Measurements from ENCODE around the gene RTRAF.
A peak's percentile ranks its signal among the peaks of the same experiment; 100 is the strongest.

RTRAF gene

GRCh38 chr14:52021957-52022600 lies 32.7 kb downstream of the RTRAF start:
- DNase-seq, result no peak

- DNase-seq, result no peak
These were observed 34.2 kb downstream of the RTRAF start for GRCh38 chr14:52023518-52023917.

GRCh38 chr14:52025310-52025709 lies 36.0 kb downstream of the RTRAF start:
- no peak for DNase-seq

GRCh38 chr14:52026017-52026660 lies 36.8 kb downstream of the RTRAF start:
- peak in 1 of 2 donors; percentile 19 for DNase-seq

DNA sequence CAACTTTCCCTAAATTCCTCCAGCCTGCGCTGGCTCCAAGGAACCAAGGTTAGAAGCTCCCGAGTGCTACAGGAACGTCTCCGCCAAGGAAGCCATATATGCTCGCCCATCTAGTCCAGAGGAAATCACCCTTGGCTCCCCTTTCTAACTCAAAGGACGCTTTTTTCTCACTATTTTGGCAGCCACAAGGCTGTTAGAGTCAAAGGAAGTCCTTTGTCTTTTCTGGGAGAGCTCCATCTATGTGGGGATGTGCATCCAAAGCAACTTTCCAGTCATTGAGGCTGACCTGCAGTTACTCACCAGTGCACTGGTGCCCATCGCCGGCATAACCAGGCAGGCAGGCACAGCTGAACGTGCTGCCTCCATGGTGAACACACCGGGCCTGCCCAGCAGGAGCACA lies 37.6 kb downstream of the RTRAF start:
- DNase-seq, result peak; percentile 25 to 57

- DNase-seq, result no peak
These were observed 40.5 kb downstream of the RTRAF start for GRCh38 chr14:52029881-52030280.

DNA sequence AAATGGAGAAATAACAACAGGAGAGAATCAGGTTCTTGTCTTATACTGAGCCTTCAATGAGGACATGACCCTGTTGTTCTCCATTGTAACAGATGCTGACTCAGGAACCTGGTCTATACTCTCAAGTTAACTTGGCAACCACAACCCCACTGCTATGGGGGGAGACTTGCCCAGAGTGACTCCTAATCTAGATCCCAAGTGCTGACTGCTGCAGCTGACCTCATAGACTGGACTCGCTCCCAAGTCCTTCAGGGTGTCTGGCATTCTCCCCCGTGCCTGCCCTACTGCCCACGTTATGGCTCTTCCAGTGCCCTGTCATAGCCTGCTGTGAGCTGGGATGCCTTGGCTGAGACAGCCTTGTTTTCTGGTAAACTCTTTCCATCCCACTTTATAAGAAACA lies 42.4 kb downstream of the RTRAF start:
- no peak for DNase-seq

GRCh38 chr14:52032204-52032801 lies 43.0 kb downstream of the RTRAF start:
- no peak for DNase-seq

DNA sequence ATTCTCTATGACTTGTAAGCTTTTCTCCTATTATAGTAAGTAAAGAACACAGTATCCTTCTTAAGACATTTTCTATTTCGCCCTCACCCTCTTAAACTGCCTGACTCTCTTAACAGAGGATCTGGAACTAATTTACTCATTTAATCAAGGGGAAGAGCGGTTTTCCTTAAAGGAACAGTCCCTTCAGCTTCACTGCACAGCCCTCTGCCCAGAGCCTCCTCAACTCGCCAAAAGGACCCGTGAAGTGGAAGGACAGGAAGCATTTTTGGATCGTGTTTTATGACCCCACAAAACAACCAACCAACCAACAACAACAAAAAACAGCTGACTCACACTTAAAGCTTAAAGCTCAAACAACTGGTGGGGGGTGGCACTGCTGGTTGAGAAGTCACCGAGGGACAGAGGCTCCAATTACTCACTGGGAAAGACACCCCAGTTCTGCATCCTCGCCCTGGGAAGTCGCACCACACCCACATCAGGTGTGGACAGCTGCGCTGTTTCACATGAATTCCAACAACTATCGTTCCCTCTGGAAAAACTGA lies 43.8 kb downstream of the RTRAF start:
- no peak for DNase-seq

DNA sequence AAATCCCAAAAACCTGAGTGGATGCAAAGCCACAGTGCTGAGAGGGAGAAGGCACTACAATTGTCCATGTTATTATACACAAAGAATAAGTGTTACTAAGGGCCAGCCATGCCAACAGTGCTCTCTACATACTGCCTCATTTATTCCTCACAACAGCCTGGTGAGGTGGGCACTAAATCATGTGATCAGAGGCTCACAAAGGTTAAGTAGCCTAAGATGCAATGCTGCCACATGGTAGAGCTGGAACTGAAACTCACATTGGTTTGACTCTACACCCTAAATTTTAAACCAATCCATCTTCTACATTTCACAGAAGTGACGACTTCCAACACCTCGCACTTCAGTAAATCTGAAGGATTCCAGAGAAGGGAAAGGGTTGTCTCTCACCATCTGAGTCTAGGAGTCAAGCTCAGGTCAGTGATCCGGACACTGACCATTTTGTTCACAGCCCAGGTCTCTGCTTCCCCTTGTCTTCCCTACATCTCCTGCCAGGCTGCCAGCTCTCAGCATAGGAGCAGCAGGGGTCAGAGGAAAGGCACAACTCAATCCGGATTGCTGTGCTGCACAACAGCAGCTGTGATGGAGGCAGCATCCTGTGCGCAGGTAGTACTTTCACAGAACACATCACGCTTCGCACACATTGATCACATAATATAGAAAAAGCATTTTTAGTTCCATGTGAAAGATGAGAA lies 49.9 kb downstream of the RTRAF start:
- no peak for DNase-seq

GRCh38 chr14:52040598-52040997 lies 51.3 kb downstream of the RTRAF start:
- DNase-seq, result no peak

DNA sequence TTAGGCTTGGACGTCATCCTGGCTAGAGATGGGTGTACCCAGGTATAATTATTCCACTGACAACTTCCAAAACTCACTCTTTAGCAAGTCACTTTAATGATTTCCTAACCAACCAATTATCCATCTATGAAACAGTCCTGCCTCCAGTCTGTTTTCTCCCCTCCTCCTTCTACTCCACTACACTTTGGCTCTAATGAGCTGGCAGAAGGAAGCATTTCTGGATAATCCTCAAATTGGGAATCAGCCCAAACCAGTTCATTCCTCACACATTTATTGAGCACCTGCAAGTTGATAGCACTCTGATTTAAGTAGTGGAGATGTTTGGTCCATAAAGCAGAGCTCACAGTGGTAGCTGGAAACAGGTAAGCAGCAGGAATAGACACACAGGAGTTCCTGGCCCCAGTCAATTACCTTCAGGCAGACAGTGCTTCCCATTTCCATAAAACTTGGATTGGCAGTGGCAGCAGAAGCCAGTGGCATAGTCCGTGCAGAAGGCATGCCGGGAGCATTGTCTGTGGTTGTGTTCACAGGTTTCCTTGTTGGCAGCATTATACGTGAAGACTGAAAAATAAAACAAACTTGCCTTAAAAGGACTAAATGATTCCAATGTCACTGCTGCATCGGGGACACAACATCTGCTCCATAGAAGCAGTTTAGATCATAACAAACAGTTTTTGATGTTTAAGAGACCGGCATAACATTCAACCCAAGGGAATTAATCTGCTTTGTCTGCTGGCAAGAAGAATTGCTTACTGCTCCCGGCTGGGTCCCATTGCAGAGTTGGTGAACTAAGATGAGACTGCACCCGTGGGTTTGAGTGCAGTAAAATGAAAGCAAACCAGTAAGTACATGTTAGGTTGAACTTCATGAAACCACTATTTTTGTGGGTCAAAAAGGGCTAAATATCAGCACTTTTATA lies 53.3 kb downstream of the RTRAF start:
- no peak for DNase-seq

DNA sequence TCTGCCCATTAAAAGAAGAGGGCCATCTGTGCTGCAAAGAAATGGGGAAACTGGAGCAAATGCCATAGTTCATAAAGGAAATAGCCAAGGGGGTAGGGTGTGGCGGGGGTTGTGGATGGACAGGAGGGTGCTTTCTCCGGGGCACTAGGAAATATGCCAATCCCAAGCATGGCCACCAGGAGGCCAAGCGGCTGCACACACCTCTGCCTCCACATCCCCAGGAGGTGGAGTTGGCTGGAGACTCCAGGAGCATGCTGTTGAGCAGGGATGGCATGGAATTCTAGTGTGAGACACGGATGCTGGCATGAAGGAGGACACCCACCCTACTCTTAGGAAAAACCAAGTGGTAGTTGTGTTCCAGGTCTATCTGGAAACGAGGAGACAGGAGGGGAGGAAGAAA lies 54.3 kb downstream of the RTRAF start:
- DNase-seq, result no peak

- no peak for DNase-seq
These were observed 55.6 kb downstream of the RTRAF start for GRCh38 chr14:52044791-52045522.

DNA sequence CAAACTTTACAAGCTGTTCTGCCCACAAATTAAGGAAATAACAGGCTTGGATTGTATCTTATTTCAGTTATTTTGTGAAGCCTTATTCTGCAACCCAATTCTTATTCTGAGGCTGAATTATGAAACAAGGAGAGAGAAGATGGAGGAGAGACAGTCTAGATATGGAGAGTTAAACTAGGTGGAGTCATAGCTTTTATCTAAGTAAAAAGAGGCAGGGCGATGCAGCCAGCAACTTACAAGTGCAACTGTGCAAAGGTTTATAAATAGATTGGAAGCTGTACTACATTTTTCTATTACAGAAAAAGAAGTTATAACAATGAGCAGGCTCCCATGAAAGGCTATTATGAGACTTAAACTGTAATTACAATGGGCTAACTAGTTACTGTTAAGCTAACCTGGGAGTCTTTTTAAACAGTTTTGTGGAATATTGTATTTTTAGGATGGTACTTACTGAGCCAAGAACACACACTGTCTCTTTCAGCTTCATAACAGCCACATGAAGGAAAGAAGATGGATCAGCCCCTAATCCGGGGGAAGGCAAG lies 57.1 kb downstream of the RTRAF start:
- no peak for DNase-seq

GRCh38 chr14:52048116-52048515 lies 58.8 kb downstream of the RTRAF start:
- DNase-seq, result no peak

- DNase-seq, result no peak
These were observed 59.4 kb downstream of the RTRAF start for GRCh38 chr14:52048641-52049204.

DNA sequence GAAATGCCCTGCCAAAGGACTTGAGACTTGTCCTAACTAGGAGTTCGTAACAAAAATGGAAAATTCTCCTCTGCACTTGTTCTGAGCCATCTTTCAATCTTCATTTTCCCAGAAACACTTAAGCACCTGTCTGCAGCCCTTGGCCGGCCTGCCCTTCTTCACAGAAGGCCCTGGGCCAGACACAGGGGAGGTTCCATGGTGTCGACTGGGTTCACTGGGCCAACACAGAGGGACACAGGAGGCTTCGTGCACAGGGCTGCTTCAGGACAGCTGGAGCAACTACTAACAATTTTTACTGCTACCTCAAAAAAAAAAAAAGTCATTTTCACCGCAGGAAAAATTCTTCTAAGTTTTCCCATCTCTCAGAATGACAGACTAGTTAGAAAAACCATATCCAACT lies 59.9 kb downstream of the RTRAF start:
- DNase-seq, result no peak

- DNase-seq, result no peak
These were observed 60.6 kb downstream of the RTRAF start for GRCh38 chr14:52049721-52050588.

DNA sequence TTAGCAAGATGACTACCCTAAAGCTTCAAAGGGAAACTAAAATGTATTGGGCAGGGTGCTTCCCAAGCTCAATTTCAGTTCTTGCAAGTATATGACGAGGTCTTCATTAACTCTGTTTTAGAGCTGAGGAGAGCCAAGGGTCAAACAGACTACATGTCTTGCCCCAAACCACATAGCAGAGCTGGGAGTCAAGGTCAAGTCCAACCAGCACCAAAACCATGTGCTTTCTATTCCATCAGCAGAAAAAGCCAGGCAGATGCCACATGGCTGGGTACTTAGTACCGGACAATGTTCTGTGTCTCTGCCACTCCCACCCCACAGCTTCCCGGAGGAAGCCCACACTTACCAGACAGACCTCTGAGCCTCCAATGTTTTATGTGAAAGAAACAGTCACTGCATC lies 61.9 kb downstream of the RTRAF start:
- no peak for DNase-seq

Data from hippocampal formation (tissue), 2 donors.